Measurements from ENCODE around the gene C20orf204.

DNA sequence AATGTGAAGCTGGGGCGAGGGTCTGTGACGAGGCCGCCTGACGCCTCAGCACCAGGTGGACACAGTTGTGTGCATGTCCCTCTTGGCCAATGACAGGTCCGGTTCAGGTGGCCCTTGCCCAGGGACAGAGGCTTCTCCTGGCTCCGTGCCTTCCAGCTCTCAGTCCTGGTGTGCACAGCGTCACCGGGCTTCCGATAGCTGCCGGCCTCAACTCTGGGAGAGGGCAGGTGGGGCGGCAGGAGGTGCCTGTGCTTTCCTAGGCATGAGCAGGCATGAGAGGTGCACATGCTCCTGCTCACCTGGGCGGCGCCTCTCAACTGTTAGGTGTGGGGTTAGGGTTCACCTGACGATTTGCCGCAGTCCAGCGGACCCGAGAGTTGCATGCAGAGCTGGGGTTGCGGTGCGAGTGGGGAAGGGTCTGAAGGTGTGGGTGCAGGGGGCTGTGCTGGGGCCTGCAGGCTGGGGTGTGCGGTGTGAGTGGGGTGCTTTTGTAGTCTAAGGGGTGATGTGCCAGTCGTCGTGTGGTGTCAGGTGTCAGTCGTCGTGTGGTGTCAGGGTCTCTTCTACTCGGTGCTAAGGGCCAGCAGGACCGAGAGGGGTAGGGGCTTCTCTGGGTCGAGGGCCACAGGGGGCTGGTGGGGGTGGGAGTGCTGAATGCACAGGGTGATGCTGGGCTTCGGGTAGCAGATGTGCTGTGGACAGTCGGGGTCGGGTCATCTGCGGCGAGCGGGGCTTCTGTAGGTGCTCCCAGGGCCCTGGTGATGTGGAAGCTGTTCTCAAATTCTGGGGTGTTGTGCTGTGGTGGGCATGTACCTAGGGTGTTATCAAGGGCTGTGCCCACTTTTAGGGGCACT, 17.2 kb downstream of the C20orf204 start:
- TF ChIP-seq, protein P1, sequence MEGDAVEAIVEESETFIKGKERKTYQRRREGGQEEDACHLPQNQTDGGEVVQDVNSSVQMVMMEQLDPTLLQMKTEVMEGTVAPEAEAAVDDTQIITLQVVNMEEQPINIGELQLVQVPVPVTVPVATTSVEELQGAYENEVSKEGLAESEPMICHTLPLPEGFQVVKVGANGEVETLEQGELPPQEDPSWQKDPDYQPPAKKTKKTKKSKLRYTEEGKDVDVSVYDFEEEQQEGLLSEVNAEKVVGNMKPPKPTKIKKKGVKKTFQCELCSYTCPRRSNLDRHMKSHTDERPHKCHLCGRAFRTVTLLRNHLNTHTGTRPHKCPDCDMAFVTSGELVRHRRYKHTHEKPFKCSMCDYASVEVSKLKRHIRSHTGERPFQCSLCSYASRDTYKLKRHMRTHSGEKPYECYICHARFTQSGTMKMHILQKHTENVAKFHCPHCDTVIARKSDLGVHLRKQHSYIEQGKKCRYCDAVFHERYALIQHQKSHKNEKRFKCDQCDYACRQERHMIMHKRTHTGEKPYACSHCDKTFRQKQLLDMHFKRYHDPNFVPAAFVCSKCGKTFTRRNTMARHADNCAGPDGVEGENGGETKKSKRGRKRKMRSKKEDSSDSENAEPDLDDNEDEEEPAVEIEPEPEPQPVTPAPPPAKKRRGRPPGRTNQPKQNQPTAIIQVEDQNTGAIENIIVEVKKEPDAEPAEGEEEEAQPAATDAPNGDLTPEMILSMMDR (IDR thresholded peaks at IDR 0.05), result no peak
- no peak for TF ChIP-seq POLR2A (IDR thresholded peaks at IDR 0.05)

Measured in adrenal gland (tissue), 5 donors.